ENCODE measurements around the gene CLDND2. TPM values are rescaled to one million over a fixed set of nuclear protein-coding genes. Genes with fewer than 3 reads are reported as not detected.

CLDND2 gene
- total RNA-seq, 4 donors from 2014 or later = not detected

- ATAC-seq (ENCODE audit: low FRiP score) (no peak), DNase-seq (ENCODE audit: low spot score) (no peak)
- TF ChIP-seq CTCF (IDR thresholded peaks at IDR 0.05) = no peak
These were observed 15.9 kb downstream of the CLDND2 start for GRCh38 chr19:51352783-51353360.

GRCh38 chr19:51351266-51351990, 17.4 kb downstream of the CLDND2 start:
- no peak for ATAC-seq (ENCODE audit: low FRiP score)
- no peak for DNase-seq (ENCODE audit: low spot score)

GRCh38 chr19:51347209-51347928, 21.4 kb downstream of the CLDND2 start:
- TF ChIP-seq CTCF (IDR thresholded peaks at IDR 0.05) = no peak
- ATAC-seq (ENCODE audit: low FRiP score) = no peak
- DNase-seq (ENCODE audit: low spot score) = no peak

More at GRCh38 chr19:51351266-51351990, 17.4 kb downstream of the CLDND2 start:
- TF ChIP-seq CTCF (IDR thresholded peaks at IDR 0.05) = no peak

- ATAC-seq (ENCODE audit: low FRiP score) (no peak), DNase-seq (ENCODE audit: low spot score) (no peak)
- no peak for TF ChIP-seq CTCF (IDR thresholded peaks at IDR 0.05)
These were observed 22.1 kb downstream of the CLDND2 start for GRCh38 chr19:51346742-51347141.

- no peak for TF ChIP-seq CTCF (IDR thresholded peaks at IDR 0.05)
- ATAC-seq (ENCODE audit: low FRiP score) (no peak), DNase-seq (ENCODE audit: low spot score) (no peak)
These were observed 23.7 kb downstream of the CLDND2 start for GRCh38 chr19:51345076-51345620.

- DNase-seq (ENCODE audit: low spot score) (no peak), ATAC-seq (ENCODE audit: low FRiP score) (no peak)
These were observed 25.9 kb downstream of the CLDND2 start for GRCh38 chr19:51342631-51343569.

More at GRCh38 chr19:51342631-51343569, 25.9 kb downstream of the CLDND2 start:
- TF ChIP-seq CTCF (IDR thresholded peaks at IDR 0.05) = no peak

Measured in omental fat pad (tissue), 4 donors.